ENCODE results near the gene MTX3. TPM values are rescaled to one million over a fixed set of nuclear protein-coding genes. Genes with fewer than 3 reads are reported as not detected.

The MTX3 gene
- total and polyA plus RNA-seq, 2 experiments from 2014 or later: 7.3 to 16.7 TPM

DNA sequence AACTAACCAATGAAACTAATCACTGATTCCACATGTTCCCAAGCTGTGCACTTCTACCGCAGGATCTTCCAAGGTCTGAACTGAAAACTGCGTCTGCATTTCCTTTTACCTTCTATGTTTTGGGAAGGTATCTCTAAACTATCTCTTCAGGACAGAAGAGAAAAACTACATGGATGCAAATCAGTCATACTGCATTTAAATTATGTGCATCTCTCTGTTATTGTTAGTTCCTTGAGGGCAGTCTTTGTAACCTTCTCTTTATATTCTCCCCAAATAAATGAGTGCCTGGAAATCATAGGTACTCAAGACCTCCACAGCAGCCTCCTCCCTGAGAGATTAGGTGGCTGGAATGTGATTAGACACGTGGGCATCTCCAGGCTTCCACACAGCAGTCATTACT, 17.1 kb downstream of the MTX3 start:
- Histone ChIP-seq H3K27ac (no peak overlapping the region), H3K9me3 (ENCODE audit: low read depth) (no peaks in the 10 kb centered on the region)
- no peak for DNase-seq (ENCODE audit: low read depth in 1 of 2, low spot score in 1 of 2)

GRCh38 chr5:79973511-79973910, 17.6 kb downstream of the MTX3 start:
- H3K9me3 ChIP-seq (ENCODE audit: low read depth): no peaks in the 10 kb centered on the region
- TF ChIP-seq CTCF (IDR thresholded peaks at IDR 0.05; ENCODE audit: low read depth, low read length): no peak
- no peaks in the 10 kb centered on the region for H3K27me3 ChIP-seq
- no peak for DNase-seq (ENCODE audit: low read depth in 1 of 2, low spot score in 1 of 2)
- no peak overlapping the region for H3K27ac ChIP-seq
- no peak overlapping the region for H3K4me3 ChIP-seq
- peaks cover 14% of the 10 kb centered on the region for H3K36me3 ChIP-seq
- no peaks in the 10 kb centered on the region for H3K4me1 ChIP-seq (ENCODE audit: low read depth)

More for the DNA sequence above, 17.1 kb downstream of the MTX3 start:
- H3K36me3 ChIP-seq: peaks cover 16% of the 10 kb centered on the region
- H3K4me1 ChIP-seq (ENCODE audit: low read depth): no peaks in the 10 kb centered on the region
- H3K27me3 ChIP-seq: no peaks in the 10 kb centered on the region
- no peak for TF ChIP-seq CTCF (IDR thresholded peaks at IDR 0.05; ENCODE audit: low read depth, low read length)
- no peak overlapping the region for H3K4me3 ChIP-seq

- H3K4me1 ChIP-seq (ENCODE audit: low read depth): no peaks in the 10 kb centered on the region
- no peaks in the 10 kb centered on the region for H3K9me3 ChIP-seq (ENCODE audit: low read depth)
- DNase-seq (ENCODE audit: low read depth in 1 of 2, low spot score in 1 of 2): peak in 1 of 2 donors; percentile 48
- TF ChIP-seq CTCF (IDR thresholded peaks at IDR 0.05; ENCODE audit: low read depth, low read length): no peak
- H3K4me3 ChIP-seq: no peak overlapping the region
- no peaks in the 10 kb centered on the region for H3K27me3 ChIP-seq
- no peak overlapping the region for H3K27ac ChIP-seq
- H3K36me3 ChIP-seq: no peaks in the 10 kb centered on the region
Observed at GRCh38 chr5:79971156-79971555, 19.9 kb downstream of the MTX3 start.

GRCh38 chr5:79966448-79966847, 24.6 kb downstream of the MTX3 start:
- no peaks in the 10 kb centered on the region for H3K9me3 ChIP-seq (ENCODE audit: low read depth)
- H3K36me3 ChIP-seq: no peaks in the 10 kb centered on the region
- no peak overlapping the region for H3K27ac ChIP-seq
- TF ChIP-seq CTCF (IDR thresholded peaks at IDR 0.05; ENCODE audit: low read depth, low read length): no peak
- H3K27me3 ChIP-seq: no peaks in the 10 kb centered on the region
- no peak for DNase-seq (ENCODE audit: low read depth in 1 of 2, low spot score in 1 of 2)
- H3K4me1 ChIP-seq (ENCODE audit: low read depth): no peaks in the 10 kb centered on the region
- H3K4me3 ChIP-seq: no peak overlapping the region

DNA sequence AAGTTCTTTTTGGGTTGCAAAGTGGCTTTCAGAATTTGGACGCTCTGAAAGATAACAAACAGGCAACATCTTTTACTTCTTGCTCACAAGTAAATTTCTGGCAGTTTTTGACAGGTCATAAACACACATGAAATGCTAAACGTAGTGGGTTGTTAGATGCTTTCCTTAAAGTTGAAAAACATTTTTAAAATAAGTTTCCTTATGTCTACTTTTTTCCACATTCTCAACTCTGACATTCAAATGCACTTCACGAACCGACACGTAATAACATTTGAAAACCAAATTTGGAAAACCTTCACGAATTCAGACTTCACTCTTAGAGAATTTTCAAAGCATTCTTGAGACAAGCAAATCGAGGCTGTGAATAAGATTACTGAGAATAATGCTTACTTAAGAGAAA, 26.9 kb downstream of the MTX3 start:
- Histone ChIP-seq H3K27ac (no peak overlapping the region), H3K27me3 (no peaks in the 10 kb centered on the region), H3K4me3 (no peak overlapping the region), H3K4me1 (ENCODE audit: low read depth) (no peaks in the 10 kb centered on the region), H3K9me3 (ENCODE audit: low read depth) (no peaks in the 10 kb centered on the region), H3K36me3 (no peaks in the 10 kb centered on the region)
- no peak for DNase-seq (ENCODE audit: low read depth in 1 of 2, low spot score in 1 of 2)
- no peak for TF ChIP-seq CTCF (IDR thresholded peaks at IDR 0.05; ENCODE audit: low read depth, low read length)
